PFSK-1 (cell line): Measurements from ENCODE around the gene HHIPL1.

Source experiments
- FOXP2 ChIP-seq: optimal IDR thresholded peaks from 2 replicates; pipeline ENCODE3; 2011; ENCODE audit warnings: borderline replicate concordance, control low read depth, inconsistent platforms; ENCODE audit not compliant: insufficient read depth; ENCODE audit errors: extremely low read length, extremely low read depth
- POLR2AphosphoS5 ChIP-seq: IDR thresholded peaks from 2 replicates; pipeline ENCODE4 v1.6.1; 2012; ENCODE audit warnings: low read depth, mild to moderate bottlenecking, control low read depth, low read length, moderate library complexity
- SIN3A ChIP-seq: IDR thresholded peaks from 2 replicates; pipeline ENCODE4 v1.6.1; 2012; ENCODE audit warnings: mild to moderate bottlenecking, low read length, moderate library complexity, borderline replicate concordance; ENCODE audit not compliant: insufficient read depth
- TAF1 ChIP-seq: IDR thresholded peaks from 2 replicates; pipeline ENCODE4 v1.6.1; 2012; ENCODE audit warnings: low read length, control low read depth, borderline replicate concordance; ENCODE audit not compliant: insufficient read depth
- TF ChIP-seq, protein P1 (sequence below), 2 experiments: IDR thresholded peaks; 2 replicates each; pipeline versions ENCODE4 v1.6.1 to v1.8.0; 2011 to 2012; ENCODE audit warnings: low read depth in 2 of 2, low read length in 2 of 2, control low read depth in 1 of 2, inconsistent platforms in 1 of 2, mild to moderate bottlenecking in 1 of 2, moderate library complexity in 1 of 2; ENCODE audit not compliant: insufficient read depth in 1 of 2

The HHIPL1 gene

DNA sequence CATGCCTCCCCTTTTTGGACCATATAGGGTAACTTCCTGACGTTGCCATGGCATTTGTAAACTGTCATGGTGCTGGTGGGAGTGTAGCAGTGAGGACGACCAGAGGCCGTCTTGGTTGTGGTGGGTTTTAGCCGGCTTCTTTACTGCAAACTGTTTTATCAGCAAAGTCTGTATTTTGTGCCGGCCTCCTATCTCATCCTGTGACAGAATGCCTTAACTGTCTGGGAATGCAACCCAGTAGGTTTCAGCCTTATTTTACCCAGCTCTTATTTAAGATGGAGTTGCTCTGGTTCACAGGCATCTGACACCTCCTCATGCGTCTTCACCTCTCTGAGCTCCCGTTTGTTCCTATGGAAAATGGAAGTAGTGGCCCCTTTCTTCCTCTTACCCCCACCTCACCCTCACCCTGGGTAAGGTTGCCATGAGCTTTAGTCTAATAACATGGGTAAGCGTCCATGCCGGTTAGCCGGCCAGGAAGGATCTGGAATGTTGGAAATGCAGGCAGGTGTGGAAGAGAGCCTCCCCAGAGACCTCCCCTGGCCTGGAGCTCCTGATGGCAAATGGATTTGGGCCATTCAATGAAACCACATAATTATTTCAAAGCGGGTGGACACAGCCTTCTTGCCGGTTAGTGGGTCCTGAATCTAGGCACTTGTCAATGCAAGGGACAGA lies 18.6 kb downstream of the HHIPL1 start:
- TF ChIP-seq, protein P1, sequence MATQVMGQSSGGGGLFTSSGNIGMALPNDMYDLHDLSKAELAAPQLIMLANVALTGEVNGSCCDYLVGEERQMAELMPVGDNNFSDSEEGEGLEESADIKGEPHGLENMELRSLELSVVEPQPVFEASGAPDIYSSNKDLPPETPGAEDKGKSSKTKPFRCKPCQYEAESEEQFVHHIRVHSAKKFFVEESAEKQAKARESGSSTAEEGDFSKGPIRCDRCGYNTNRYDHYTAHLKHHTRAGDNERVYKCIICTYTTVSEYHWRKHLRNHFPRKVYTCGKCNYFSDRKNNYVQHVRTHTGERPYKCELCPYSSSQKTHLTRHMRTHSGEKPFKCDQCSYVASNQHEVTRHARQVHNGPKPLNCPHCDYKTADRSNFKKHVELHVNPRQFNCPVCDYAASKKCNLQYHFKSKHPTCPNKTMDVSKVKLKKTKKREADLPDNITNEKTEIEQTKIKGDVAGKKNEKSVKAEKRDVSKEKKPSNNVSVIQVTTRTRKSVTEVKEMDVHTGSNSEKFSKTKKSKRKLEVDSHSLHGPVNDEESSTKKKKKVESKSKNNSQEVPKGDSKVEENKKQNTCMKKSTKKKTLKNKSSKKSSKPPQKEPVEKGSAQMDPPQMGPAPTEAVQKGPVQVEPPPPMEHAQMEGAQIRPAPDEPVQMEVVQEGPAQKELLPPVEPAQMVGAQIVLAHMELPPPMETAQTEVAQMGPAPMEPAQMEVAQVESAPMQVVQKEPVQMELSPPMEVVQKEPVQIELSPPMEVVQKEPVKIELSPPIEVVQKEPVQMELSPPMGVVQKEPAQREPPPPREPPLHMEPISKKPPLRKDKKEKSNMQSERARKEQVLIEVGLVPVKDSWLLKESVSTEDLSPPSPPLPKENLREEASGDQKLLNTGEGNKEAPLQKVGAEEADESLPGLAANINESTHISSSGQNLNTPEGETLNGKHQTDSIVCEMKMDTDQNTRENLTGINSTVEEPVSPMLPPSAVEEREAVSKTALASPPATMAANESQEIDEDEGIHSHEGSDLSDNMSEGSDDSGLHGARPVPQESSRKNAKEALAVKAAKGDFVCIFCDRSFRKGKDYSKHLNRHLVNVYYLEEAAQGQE (IDR thresholded peaks at IDR 0.05; ENCODE audit: insufficient read depth in 1 of 2, low read depth in 2 of 2, low read length in 2 of 2) = no peak
- TF ChIP-seq FOXP2 (no peak), POLR2AphosphoS5 (no peak), TAF1 (no peak)

DNA sequence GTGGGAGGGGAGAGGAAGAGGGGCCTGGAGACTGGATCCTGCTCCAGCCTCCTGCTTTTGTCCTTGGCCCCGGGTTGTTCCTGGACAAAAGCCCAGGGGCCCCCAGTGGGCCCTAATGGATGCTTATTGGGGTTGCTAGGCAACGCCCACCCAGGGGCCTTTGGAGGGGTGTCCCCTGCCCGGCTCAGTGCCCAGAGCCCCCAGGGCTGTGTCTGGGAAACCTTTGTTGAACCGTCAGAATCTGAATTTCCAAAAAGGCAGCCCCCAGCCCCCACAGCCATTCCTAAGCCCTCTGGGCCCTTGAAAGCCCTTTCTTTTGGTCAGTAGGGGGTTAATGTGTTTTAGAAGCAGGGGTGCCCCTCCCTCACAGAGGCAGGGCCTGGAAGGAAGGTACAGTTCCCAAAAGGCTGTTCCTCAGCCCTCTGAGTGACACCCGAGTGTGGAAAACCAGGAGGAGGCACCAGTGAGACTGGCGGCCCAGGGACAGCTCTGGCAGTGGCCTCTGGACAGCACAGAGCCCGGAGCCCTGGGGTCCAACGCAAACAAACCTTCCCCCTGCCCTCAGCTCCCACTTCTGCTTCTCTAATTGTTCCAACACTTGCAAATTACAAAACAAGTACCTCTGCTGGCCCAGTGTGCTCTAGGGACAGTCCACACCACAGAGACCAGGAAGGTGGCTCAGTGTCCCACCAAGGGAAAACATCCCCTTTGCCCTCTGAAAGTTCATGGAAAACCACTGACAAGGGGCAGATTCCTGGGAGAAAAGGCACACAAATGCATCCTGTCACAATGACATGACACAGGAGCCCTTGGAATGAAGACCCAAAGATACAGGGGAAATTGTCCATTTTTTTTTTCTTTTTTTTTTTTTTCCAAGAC lies 19.4 kb downstream of the HHIPL1 start:
- TF ChIP-seq, protein P1 (IDR thresholded peaks at IDR 0.05; ENCODE audit: insufficient read depth in 1 of 2, low read depth in 2 of 2, low read length in 2 of 2) = no peak

DNA sequence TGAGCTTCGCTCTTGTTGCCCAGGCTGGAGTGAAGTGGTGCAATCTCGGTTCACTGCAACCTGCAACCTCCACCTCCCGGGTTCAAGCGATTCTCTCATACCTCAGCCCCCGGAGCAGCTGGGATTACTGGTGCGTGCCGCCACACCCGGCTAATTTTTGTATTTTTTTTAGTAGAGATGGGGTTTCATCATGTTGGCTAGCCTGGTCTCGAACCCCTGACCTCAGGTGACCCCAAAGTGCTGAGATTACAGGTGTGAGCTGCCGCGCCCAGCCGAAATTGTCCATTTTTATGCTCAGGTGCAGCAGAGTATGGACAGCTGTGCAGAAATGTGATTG lies 20.0 kb downstream of the HHIPL1 start:
- TF ChIP-seq SIN3A (no peak), FOXP2 (no peak), TAF1 (no peak), POLR2AphosphoS5 (no peak)
- TF ChIP-seq, protein P1 (IDR thresholded peaks at IDR 0.05; ENCODE audit: insufficient read depth in 1 of 2, low read depth in 2 of 2, low read length in 2 of 2) = no peak

DNA sequence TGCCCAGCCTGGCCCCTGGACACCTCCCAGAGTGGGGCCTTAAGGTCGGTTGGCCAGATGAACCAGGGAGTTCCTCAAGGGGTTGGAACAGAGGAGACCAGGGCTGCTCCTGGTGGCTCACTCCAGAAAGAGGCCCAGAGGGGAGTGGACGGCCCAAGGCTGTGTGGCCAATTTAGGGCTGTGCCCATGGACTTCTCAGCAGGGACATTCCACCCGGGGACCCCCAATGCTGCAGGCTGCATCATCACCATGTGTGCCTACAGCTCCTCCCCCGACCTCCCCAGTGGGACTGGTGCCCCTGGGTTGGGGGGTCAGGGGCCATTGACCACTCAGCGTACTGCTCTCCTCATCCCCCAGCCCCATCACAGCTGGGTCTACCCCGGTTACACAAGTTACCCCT lies 21.6 kb downstream of the HHIPL1 start:
- TF ChIP-seq, protein P1 (IDR thresholded peaks at IDR 0.05; ENCODE audit: insufficient read depth in 1 of 2, low read depth in 2 of 2, low read length in 2 of 2) = no peak
- no peak for TF ChIP-seq TAF1
- no peak for TF ChIP-seq SIN3A
- no peak for TF ChIP-seq FOXP2
- TF ChIP-seq POLR2AphosphoS5 = no peak

DNA sequence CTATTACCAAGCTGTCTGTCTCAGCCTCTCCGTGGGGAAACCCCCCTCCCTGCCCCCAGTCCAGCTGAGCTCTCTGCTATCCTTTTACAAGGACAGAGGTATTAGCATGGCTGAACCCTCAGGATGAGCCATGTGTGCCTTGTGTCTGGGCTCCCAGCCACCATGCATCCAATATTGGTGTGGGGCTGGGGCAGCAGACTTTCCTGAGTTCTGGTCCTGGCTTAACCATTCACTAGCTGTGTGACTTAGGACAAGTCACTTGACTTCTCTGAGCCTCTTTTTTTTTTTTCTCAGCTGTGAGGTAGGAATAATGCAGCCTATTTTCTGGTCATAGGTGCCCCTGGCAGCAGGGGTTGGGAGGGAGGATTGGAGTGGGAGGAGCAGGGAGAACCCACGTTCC lies 22.1 kb downstream of the HHIPL1 start:
- no peak for TF ChIP-seq FOXP2
- TF ChIP-seq, protein P1 (IDR thresholded peaks at IDR 0.05; ENCODE audit: insufficient read depth in 1 of 2, low read depth in 2 of 2, low read length in 2 of 2) = no peak
- TF ChIP-seq SIN3A = no peak
- TF ChIP-seq POLR2AphosphoS5 = no peak
- TF ChIP-seq TAF1 = no peak
